ENCODE measurements around the gene UGT1A4.
"Not testable (repeated sequence)": the region's sequence is repeated elsewhere in the genome, so short reads cannot be mapped to it uniquely, and the experiment has no call there.

The UGT1A4 gene

GRCh38 chr2:233740870-233741269 is 22.3 kb downstream of the UGT1A4 start:
- no peak for DNase-seq (ENCODE audit: extremely low read depth, low read depth)
- TF ChIP-seq CTCF (IDR thresholded peaks at IDR 0.05; ENCODE audit: low read depth, low read length), result no peak

- TF ChIP-seq CTCF (IDR thresholded peaks at IDR 0.05; ENCODE audit: low read depth, low read length), result no peak
- no peak for DNase-seq (ENCODE audit: extremely low read depth, low read depth)
Measured at GRCh38 chr2:233743464-233744259, 25.1 kb downstream of the UGT1A4 start.

GRCh38 chr2:233745073-233745755 is 26.7 kb downstream of the UGT1A4 start:
- no peak for DNase-seq (ENCODE audit: extremely low read depth, low read depth)
- TF ChIP-seq CTCF (IDR thresholded peaks at IDR 0.05; ENCODE audit: low read depth, low read length), result no peak

GRCh38 chr2:233745838-233746237 is 27.3 kb downstream of the UGT1A4 start:
- not testable (repeated sequence) for DNase-seq (ENCODE audit: extremely low read depth, low read depth)

GRCh38 chr2:233746475-233747282 is 28.1 kb downstream of the UGT1A4 start:
- no peak for DNase-seq (ENCODE audit: extremely low read depth, low read depth)
- TF ChIP-seq CTCF (IDR thresholded peaks at IDR 0.05; ENCODE audit: low read depth, low read length), result no peak

DNA sequence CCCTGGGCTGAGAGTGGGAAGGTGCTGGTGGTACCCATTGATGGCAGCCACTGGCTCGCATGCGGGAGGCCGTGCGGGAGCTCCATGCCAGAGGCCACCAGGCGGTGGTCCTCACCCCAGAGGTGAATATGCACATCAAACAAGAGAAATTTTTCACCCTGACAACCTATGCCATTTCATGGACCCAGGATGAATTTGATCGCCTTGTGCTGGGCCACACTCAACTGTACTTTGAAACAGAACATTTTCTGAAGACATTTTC is 28.7 kb downstream of the UGT1A4 start:
- no peak for TF ChIP-seq CTCF (IDR thresholded peaks at IDR 0.05; ENCODE audit: low read depth, low read length)
- DNase-seq (ENCODE audit: extremely low read depth, low read depth), result no peak

DNA sequence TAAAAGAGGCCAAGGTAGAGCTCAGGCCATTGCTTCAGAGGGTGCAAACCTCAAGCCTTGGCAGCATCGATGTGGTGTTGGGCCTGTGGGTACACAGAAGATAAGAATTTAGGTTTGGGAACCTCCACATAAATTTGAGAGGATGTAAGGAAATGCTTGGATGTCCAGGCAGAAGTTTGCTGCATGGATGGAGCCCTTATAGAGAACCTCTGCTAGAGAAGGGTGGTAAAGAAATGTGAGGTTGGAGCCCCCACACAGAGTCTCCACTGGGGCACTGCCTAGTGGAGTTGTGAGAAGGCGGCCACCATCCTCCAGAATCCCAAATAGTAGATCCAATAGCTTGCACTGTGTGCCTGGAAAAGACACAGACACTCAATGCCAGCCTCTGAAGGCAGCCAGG is 32.2 kb downstream of the UGT1A4 start:
- DNase-seq (ENCODE audit: extremely low read depth, low read depth), result not testable (repeated sequence)

- DNase-seq (ENCODE audit: extremely low read depth, low read depth), result not testable (repeated sequence)
Measured at GRCh38 chr2:233751212-233752009, 32.9 kb downstream of the UGT1A4 start.

All from AG09319 (cell line).